ENCODE data around the gene KCTD13. TPM values are rescaled to one million over a fixed set of nuclear protein-coding genes. Genes with fewer than 3 reads are reported as not detected.
"Not testable (repeated sequence)": the region's sequence is repeated elsewhere in the genome, so short reads cannot be mapped to it uniquely, and the experiment has no call there.

Gene KCTD13
- polyA plus RNA-seq, 1 experiment = 7.4 TPM

DNA sequence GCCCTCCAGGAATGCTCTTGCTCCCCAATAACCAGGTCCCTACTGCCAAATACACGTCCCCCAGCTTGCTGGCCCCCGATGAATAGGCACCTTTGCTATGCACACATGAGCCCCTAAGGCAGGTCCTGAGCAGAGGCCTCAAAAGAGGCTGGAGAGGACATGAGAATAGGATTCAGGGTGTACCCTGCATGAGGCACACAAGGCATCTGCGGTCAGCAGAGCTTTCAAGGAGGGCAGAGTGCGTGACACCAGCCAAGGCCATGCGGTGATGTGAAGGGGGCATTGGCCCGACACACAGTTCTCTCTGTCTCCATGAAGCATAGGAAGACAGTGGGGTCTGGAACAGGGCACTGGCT lies 33.6 kb downstream of the KCTD13 start:
- CTCF ChIA-PET = no interaction called here
- no peak for DNase-seq (ENCODE audit: low read depth, low spot score)
- H3K4me3 ChIP-seq (ENCODE audit: low read depth, low read length) = no peak overlapping the region
- H3K9me3 ChIP-seq (ENCODE audit: control insufficient read depth, insufficient read depth, low read length) = no peaks in the 10 kb centered on the region
- POLR2A ChIA-PET = no interaction called here
- H3K27ac ChIP-seq (ENCODE audit: low read depth, low read length) = no peak overlapping the region
- no peaks in the 10 kb centered on the region for H3K27me3 ChIP-seq (ENCODE audit: control insufficient read depth, insufficient read depth, low read length)
- TF ChIP-seq, protein P1, sequence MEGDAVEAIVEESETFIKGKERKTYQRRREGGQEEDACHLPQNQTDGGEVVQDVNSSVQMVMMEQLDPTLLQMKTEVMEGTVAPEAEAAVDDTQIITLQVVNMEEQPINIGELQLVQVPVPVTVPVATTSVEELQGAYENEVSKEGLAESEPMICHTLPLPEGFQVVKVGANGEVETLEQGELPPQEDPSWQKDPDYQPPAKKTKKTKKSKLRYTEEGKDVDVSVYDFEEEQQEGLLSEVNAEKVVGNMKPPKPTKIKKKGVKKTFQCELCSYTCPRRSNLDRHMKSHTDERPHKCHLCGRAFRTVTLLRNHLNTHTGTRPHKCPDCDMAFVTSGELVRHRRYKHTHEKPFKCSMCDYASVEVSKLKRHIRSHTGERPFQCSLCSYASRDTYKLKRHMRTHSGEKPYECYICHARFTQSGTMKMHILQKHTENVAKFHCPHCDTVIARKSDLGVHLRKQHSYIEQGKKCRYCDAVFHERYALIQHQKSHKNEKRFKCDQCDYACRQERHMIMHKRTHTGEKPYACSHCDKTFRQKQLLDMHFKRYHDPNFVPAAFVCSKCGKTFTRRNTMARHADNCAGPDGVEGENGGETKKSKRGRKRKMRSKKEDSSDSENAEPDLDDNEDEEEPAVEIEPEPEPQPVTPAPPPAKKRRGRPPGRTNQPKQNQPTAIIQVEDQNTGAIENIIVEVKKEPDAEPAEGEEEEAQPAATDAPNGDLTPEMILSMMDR (IDR thresholded peaks at IDR 0.05; ENCODE audit: low read depth, low read length) = no peak

DNA sequence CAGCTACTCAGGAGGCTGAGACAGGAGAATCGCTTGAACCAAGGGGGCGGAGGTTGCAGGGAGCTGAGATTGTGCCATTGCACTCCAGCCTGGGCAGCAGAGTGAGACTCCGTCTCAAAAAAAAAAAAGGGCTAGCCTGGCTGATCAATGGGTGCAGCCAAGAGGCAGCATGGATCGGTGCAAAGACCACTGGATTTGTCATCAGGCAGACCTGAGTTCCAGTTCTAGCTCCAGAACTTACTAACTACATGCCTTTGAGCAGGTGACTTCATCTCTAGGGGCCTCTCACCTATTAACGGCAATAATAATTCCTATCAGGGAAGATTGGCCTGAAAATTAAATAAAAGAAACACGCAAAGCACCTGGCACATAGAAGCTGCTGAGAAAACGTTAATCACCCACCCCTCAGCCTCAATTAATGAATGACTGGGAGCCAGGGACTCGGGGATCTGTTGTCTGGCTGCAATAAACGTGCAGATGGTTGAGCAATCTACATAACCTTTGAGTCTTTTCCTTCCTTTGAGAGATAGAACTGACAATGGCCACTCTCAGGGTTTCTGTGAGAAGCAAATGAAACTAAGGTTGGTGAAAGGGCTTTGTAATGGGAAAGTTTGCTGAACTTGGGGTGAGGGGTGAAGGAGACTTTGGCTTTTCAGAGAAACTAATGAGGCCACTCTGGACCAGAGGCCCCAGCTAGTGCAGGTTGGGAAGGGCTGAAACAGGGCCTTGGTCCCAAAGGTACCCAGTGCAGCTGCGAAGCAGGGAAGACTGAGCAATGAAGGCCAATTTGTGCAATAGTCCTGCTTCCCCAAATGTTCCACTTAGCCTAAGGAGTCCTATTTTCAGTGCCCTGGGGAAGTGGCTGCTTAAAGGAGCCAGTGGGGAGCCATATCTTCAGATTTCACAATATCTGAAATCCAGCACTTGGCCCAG lies 34.2 kb downstream of the KCTD13 start:
- TF ChIP-seq, protein P1 (IDR thresholded peaks at IDR 0.05; ENCODE audit: low read depth, low read length) = no peak
- CTCF ChIA-PET = no interaction called here
- Histone ChIP-seq H3K27ac (ENCODE audit: low read depth, low read length) (no peak overlapping the region), H3K9me3 (ENCODE audit: control insufficient read depth, insufficient read depth, low read length) (no peaks in the 10 kb centered on the region), H3K4me3 (ENCODE audit: low read depth, low read length) (no peak overlapping the region), H3K27me3 (ENCODE audit: control insufficient read depth, insufficient read depth, low read length) (no peaks in the 10 kb centered on the region)
- no peak for DNase-seq (ENCODE audit: low read depth, low spot score)
- POLR2A ChIA-PET = interaction anchor here (0.6 kb wide), 1 partner anchor 57 kb away, joined by 3 read pairs; no protein-coding TSS in a partner anchor

DNA sequence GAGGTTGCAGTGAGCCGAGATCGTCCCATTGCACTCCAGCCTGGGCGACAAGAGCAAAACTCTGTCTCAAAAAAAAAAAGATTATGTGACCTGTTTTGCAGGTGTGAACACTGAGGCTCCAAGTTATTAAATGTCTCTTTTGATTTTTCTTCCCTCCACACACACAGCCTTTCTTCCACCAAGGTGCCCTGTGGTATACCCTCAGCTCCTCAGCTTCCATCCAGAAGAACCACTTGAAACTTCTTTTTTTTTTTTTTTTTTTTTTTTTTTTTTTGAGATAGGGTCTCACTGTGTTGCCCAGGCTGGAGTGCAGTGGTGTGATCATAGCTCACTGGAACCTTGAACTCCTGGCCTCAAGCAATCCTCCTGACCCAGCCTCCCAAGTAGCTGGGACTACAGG lies 36.7 kb downstream of the KCTD13 start:
- H3K27ac ChIP-seq (ENCODE audit: low read depth, low read length); H3K4me3 ChIP-seq (ENCODE audit: low read depth, low read length); CTCF ChIA-PET; H3K9me3 ChIP-seq (ENCODE audit: control insufficient read depth, insufficient read depth, low read length); DNase-seq (ENCODE audit: low read depth, low spot score); H3K27me3 ChIP-seq (ENCODE audit: control insufficient read depth, insufficient read depth, low read length): not testable (repeated sequence)
- POLR2A ChIA-PET = interaction anchor here (0.6 to 0.8 kb wide), 2 partner anchors 12 to 21 kb away, joined by 3 to 4 read pairs; no protein-coding TSS in a partner anchor

DNA sequence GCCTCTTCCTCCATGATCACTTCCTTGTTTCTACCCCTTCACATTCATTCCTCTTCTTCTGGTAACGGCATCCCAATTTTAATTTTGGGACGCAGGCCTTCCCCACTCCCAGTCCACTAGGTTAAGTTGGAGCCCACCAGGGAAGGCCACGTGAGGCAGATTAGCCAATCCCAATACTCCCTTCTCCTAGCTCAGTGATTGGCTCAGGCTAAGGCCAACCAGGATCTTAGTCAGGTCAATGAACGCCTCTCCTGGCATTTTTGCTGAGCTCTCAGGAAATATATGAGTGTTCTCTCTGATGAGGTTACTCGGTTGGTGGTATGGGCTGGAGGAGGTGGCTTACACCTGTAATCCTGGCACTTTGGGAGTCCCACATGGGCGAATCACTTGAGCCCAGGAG lies 42.0 kb downstream of the KCTD13 start:
- CTCF ChIA-PET = interaction anchor here (0.5 kb wide), 1 partner anchor 148 kb away, joined by 4 read pairs; no protein-coding TSS in a partner anchor
- Histone ChIP-seq H3K4me3 (ENCODE audit: low read depth, low read length) (no peak overlapping the region), H3K9me3 (ENCODE audit: control insufficient read depth, insufficient read depth, low read length) (no peaks in the 10 kb centered on the region), H3K27ac (ENCODE audit: low read depth, low read length) (no peak overlapping the region), H3K27me3 (ENCODE audit: control insufficient read depth, insufficient read depth, low read length) (no peaks in the 10 kb centered on the region)
- DNase-seq (ENCODE audit: low read depth, low spot score) = no peak
- TF ChIP-seq, protein P1 (IDR thresholded peaks at IDR 0.05; ENCODE audit: low read depth, low read length) = no peak
- POLR2A ChIA-PET = interaction anchor here (0.9 kb wide), 1 partner anchor 28 kb away, joined by 3 read pairs; no protein-coding TSS in a partner anchor

DNA sequence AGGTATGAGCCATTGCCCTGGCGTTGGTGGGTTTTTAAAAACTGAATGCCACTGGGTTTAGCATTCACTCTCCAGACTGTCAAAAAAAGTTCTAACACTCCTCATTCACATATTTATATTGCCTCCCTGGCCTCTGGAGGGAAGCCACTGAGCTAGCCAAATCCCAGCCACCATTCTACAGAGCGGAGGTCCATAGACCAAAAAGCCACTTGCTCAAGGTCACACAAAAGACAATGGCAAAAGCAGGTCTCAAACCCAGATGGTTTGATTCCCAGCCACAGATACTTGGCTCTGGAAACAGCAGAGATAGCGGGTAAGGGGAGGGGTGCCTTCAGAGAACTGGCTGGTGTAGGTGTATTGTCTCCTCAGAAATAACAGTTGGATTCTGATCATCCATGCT lies 45.0 kb downstream of the KCTD13 start:
- no peak overlapping the region for H3K27ac ChIP-seq (ENCODE audit: low read depth, low read length)
- peaks cover 17% of the 10 kb centered on the region for H3K27me3 ChIP-seq (ENCODE audit: control insufficient read depth, insufficient read depth, low read length)
- no peak for DNase-seq (ENCODE audit: low read depth, low spot score)
- ChIA-PET POLR2A (no interaction called here), CTCF (no interaction called here)
- peaks cover 8% of the 10 kb centered on the region; the same call in 1 of the 2 replicates for H3K9me3 ChIP-seq (ENCODE audit: control insufficient read depth, insufficient read depth, low read length)
- TF ChIP-seq, protein P1 (IDR thresholded peaks at IDR 0.05; ENCODE audit: low read depth, low read length) = no peak
- no peak overlapping the region for H3K4me3 ChIP-seq (ENCODE audit: low read depth, low read length)

All from AG04450 (cell line).